Myocyte (in vitro differentiated cells): ENCODE measurements around the gene DEFB110. TPM values are rescaled to one million over a fixed set of nuclear protein-coding genes. Genes with fewer than 3 reads are reported as not detected.

Experiments used
- total RNA-seq: library from RNA; depleted of rRNA; stranded (reverse); fragments of >200 nt; gene quantifications from 2 replicates; pipeline ENCODE4 v1.2.3, GENCODE V29; 2014

Gene DEFB110
- total RNA-seq, 1 donor from 2014 or later, result not detected

Other genes with a start within 250 kb of the DEFB110 start
- gene PGK2, start 234.7 kb downstream of the DEFB110 start, total RNA-seq, result not detected in 2 replicates
- not detected in 2 replicates for gene CRISP1, start 155.5 kb downstream of the DEFB110 start, total RNA-seq
- gene DEFB114, start 57.8 kb downstream of the DEFB110 start, total RNA-seq, result not detected in 2 replicates
- gene DEFB113, start 52.4 kb downstream of the DEFB110 start, total RNA-seq, result not detected in 2 replicates
- not detected in 2 replicates for gene DEFB112, start 27.9 kb upstream of the DEFB110 start, total RNA-seq